ENCODE results near the gene ALDH3B1.

DNA sequence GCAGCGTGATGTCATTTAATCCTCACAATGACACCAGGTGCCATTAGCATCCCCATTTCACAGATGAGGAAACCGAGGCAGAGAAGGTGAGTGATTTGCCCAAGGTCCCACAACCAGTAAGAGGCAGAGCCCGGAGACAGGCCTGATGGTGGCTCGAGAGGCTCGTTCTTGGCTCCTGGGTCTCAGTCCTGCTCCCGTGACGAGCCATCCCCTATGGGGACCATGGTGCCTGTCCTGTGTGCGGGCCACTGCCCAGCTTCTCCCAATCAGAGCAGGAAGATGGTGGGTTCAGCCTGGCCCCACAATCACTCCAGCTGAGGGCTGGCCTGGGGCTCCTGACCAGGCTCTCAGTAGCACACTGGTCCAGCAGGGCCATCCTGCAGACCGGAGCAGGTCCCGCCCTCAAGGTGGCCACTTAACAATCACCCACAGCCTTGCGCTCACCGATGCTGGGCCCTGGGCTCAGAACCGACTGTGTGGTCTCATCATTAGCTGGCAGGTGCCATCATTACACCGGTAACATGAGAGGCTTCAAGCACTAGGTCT, 3.6 kb downstream of the ALDH3B1 start:
- TF ChIP-seq CTCF (IDR thresholded peaks at IDR 0.05): no peak
- no peak for TF ChIP-seq ZFX (IDR thresholded peaks at IDR 0.05; ENCODE audit: borderline replicate concordance)
